22Rv1 (cell line): Measurements from ENCODE around the gene TTN.

Experiments used
- H3K27ac ChIP-seq: fragments of 450-650 bp; 2 replicates; pipeline ENCODE4 v1.5.1; 2017
- CTCF ChIP-seq: fragments of 450-650 bp; IDR thresholded peaks from 2 replicates; pipeline ENCODE4 v1.5.1; 2017; ENCODE audit warnings: mild to moderate bottlenecking
- ZFX ChIP-seq: fragments of 450-650 bp; IDR thresholded peaks from 2 replicates; pipeline ENCODE4 v1.6.1; 2017; ENCODE audit warnings: antibody characterized with exemption, borderline replicate concordance

TTN gene

GRCh38 chr2:178799305-178799704 lies 7.9 kb downstream of the TTN start:
- no peak overlapping the region for H3K27ac ChIP-seq
- no peak for TF ChIP-seq CTCF
- TF ChIP-seq ZFX = no peak

- H3K27ac ChIP-seq = no peak overlapping the region
- TF ChIP-seq CTCF = peak; percentile 75
- TF ChIP-seq ZFX = no peak
Measured at GRCh38 chr2:178796079-178796677, 11.0 kb downstream of the TTN start.

- no peak overlapping the region for H3K27ac ChIP-seq
- TF ChIP-seq ZFX (no peak), CTCF (no peak)
Measured at GRCh38 chr2:178787934-178788333, 19.3 kb downstream of the TTN start.

GRCh38 chr2:178787155-178787554 lies 20.1 kb downstream of the TTN start:
- no peak overlapping the region for H3K27ac ChIP-seq
- TF ChIP-seq ZFX (no peak), CTCF (no peak)

GRCh38 chr2:178783889-178784288 lies 23.3 kb downstream of the TTN start:
- no peak overlapping the region for H3K27ac ChIP-seq
- no peak for TF ChIP-seq CTCF
- TF ChIP-seq ZFX = no peak

GRCh38 chr2:178782236-178782635 lies 25.0 kb downstream of the TTN start:
- TF ChIP-seq CTCF (no peak), ZFX (no peak)
- no peak overlapping the region for H3K27ac ChIP-seq

- TF ChIP-seq CTCF (no peak), ZFX (no peak)
- H3K27ac ChIP-seq = no peak overlapping the region
Measured at GRCh38 chr2:178777577-178777976, 29.6 kb downstream of the TTN start.
